ENCODE measurements around the gene NCAPH2. TPM values are rescaled to one million over a fixed set of nuclear protein-coding genes. Genes with fewer than 3 reads are reported as not detected.

NCAPH2 gene
- total RNA-seq, 4 donors from 2014 or later = 27.7 to 48.2 (median 29.5) TPM

DNA sequence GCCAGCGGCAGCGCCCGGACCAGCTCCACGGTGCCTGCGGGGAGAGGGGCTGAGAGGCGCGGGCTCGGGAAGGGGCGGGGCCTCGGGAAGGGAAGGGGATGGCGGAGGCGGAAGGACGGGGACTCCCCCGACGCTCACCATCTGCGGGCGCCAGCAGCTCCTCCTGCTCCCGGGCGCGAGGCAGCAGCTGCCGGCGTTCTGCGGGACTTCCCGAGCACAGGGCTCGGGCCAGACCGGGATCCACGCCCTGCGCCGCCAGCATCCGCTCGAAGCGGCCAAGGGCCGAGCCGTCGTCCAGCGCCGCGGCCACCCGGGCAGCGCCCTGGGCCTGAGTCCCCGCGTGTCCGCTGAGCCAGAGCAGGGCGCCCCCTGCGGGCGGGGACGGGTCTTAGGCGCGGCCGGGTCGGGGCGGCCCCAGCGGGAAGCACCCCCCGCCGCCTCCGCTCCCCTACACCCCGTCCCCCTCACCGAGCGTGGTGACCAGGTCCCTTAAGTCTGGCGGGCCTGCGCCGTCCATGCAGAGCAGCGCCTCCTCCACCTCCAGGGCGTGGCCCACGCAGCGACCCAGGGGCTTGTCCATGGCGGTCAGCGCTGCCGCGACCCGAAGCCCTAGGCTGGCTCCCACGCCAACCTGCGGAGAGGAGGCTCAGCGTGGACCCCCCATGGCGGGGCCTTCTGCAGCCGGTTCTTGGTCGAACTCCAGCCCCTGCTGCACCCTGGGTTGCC lies 18.2 kb downstream of the NCAPH2 start:
- TF ChIP-seq, protein P1, sequence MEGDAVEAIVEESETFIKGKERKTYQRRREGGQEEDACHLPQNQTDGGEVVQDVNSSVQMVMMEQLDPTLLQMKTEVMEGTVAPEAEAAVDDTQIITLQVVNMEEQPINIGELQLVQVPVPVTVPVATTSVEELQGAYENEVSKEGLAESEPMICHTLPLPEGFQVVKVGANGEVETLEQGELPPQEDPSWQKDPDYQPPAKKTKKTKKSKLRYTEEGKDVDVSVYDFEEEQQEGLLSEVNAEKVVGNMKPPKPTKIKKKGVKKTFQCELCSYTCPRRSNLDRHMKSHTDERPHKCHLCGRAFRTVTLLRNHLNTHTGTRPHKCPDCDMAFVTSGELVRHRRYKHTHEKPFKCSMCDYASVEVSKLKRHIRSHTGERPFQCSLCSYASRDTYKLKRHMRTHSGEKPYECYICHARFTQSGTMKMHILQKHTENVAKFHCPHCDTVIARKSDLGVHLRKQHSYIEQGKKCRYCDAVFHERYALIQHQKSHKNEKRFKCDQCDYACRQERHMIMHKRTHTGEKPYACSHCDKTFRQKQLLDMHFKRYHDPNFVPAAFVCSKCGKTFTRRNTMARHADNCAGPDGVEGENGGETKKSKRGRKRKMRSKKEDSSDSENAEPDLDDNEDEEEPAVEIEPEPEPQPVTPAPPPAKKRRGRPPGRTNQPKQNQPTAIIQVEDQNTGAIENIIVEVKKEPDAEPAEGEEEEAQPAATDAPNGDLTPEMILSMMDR (IDR thresholded peaks at IDR 0.05) = peak in 1 of 3 donors; percentile 33
- DNase-seq (ENCODE audit: low spot score) = no peak
- peak; percentile 27 for ATAC-seq (ENCODE audit: low FRiP score)

GRCh38 chr22:50526834-50527801 lies 19.1 kb downstream of the NCAPH2 start:
- TF ChIP-seq, protein P1 (IDR thresholded peaks at IDR 0.05) = no peak
- no peak for DNase-seq (ENCODE audit: low spot score)
- no peak for ATAC-seq (ENCODE audit: low FRiP score)

- TF ChIP-seq, protein P1 (IDR thresholded peaks at IDR 0.05) = no peak
- no peak for ATAC-seq (ENCODE audit: low FRiP score)
- DNase-seq (ENCODE audit: low spot score) = no peak
Observed at GRCh38 chr22:50527921-50528681, 20.1 kb downstream of the NCAPH2 start.

DNA sequence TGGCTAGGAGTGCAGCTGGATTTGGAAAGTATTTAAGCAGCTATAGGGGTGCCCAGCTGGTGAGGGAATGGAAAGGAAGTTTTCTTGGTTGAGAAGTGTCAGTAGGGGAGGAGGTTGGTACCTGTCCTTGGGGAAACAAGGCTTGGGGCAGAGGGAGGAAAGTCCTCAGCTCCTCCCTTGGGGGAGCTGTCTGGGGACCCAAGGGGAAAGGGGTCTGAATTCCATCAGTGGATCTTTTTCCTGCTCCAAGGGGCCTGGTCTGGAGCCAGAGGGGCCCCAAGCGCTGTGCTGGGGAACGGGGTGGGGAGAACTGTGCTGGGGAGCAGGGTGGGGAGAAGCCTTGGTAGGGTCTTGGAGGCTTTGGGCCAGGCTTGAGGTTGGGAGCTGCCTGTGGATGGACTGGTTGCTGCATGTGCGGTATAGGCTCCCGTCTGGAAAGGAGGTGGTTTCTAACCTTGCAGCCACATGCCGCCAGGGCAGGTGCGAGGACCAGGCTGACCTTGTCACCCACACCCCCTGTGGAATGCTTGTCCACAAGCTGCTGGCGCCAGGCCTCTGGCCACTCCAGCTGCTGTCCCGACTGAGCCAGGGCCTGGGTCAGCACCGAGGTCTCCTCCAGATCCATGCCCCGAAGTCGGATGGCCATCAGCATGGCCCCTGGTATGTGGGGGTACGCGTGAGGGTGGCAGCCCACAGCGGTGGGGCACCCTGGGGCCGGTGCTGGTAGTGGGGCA lies 20.8 kb downstream of the NCAPH2 start:
- DNase-seq (ENCODE audit: low spot score) (no peak), ATAC-seq (ENCODE audit: low FRiP score) (no peak)
- TF ChIP-seq, protein P1 (IDR thresholded peaks at IDR 0.05) = no peak

DNA sequence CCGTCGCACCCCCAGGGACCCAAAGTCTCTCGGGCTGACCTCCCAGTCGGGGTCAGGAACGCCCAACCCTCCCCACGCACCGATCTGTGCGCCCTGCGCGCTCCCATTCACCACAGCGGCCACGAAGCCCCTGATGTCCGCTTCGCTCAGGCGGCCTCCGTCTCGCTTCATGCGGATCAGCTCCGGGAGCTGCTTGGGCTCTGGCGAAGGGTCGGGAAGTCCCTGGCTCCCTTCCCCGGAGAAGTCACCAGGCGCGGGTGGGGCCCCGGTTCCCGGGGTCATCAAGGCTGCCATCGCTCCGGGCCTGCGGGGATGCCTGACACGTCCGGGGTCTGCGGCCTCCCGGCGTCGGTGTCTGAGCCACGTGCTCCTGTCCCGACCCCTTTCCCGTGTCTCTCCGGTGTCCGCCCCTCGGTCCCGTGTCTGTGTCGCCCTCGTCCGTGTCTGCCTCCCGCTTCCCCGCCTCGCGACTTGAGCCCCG lies 21.4 kb downstream of the NCAPH2 start:
- no peak for DNase-seq (ENCODE audit: low spot score)
- no peak for ATAC-seq (ENCODE audit: low FRiP score)
- TF ChIP-seq, protein P1 (IDR thresholded peaks at IDR 0.05) = no peak
